IMR-90 (cell line): Measurements from ENCODE around the gene SIX2. TPM values are rescaled to one million over a fixed set of nuclear protein-coding genes. Genes with fewer than 3 reads are reported as not detected.

ENCODE experiments used
- ATAC-seq: fragments of 200-7000 bp; cut with Tn5 transposase; 2 replicates; pipeline ENCODE4 v1.9.1; 2020; ENCODE audit warnings: low read depth, mild to moderate bottlenecking, moderate library complexity
- BruUV-seq: library from RNA; stranded (reverse); fragments of 400-500 nt; replicated peaks from 2 replicates; lab custom pipeline; 2021; lab: Mats Ljungman, UMichigan
- CTCF ChIA-PET: fragments of 300-600 bp; formaldehyde crosslinking; extraction: SDS; loops from one replicate; lab custom pipeline; 2021; ENCODE audit warnings: antibody characterized with exemption; lab: Yijun Ruan, JAX
- POLR2A ChIA-PET: fragments of 300-600 bp; sonication (Branson Sonifier 250); formaldehyde crosslinking; loops from one replicate; lab custom pipeline; 2022; ENCODE audit warnings: antibody characterized with exemption; ENCODE audit not compliant: unreplicated experiment; lab: Charles Lee
- DNase-seq: peaks from one replicate; pipeline ENCODE4 v3.0.0; 2013
- H2AFZ ChIP-seq: replicated peaks from 2 replicates; pipeline ENCODE3; 2013; ENCODE audit warnings: low read length, mild to moderate bottlenecking; ENCODE audit not compliant: poor library complexity
- H2AK5ac ChIP-seq: 2 replicates; pipeline ENCODE4 v1.6.1; 2013; ENCODE audit warnings: low read depth, low read length, inconsistent platforms
- H2AK9ac ChIP-seq: replicated peaks from 2 replicates; pipeline ENCODE3; 2013; ENCODE audit warnings: mild to moderate bottlenecking, low read depth, low read length, moderate library complexity; ENCODE audit not compliant: poor library complexity
- H2BK120ac ChIP-seq: 2 replicates; pipeline ENCODE4 v1.6.1; 2013; ENCODE audit warnings: low read depth, low read length, inconsistent platforms
- H2BK15ac ChIP-seq: 3 replicates; pipeline ENCODE4 v1.6.1; 2013; ENCODE audit warnings: low read depth, low read length, inconsistent platforms
- H2BK20ac ChIP-seq: 2 replicates; pipeline ENCODE4 v1.6.1; 2013; ENCODE audit warnings: low read depth, mild to moderate bottlenecking, inconsistent platforms, low read length, moderate library complexity
- H2BK5ac ChIP-seq: 2 replicates; pipeline ENCODE4 v1.6.1; 2013; ENCODE audit warnings: mild to moderate bottlenecking, low read depth, low read length, inconsistent platforms; ENCODE audit not compliant: poor library complexity, severe bottlenecking
- H3K14ac ChIP-seq: replicated peaks from 2 replicates; pipeline ENCODE4 v1.6.1; 2013; ENCODE audit warnings: low read depth, low read length, inconsistent platforms
- H3K18ac ChIP-seq: 2 replicates; pipeline ENCODE4 v1.6.1; 2013; ENCODE audit warnings: low read depth, low read length, control low read depth
- H3K23ac ChIP-seq: 2 replicates; pipeline ENCODE4 v1.6.1; 2013; ENCODE audit warnings: low read depth, low read length, inconsistent platforms
- H3K27ac ChIP-seq: 2 replicates; pipeline ENCODE4 v1.5.1; 2013; ENCODE audit warnings: mild to moderate bottlenecking, control low read depth, low read length; ENCODE audit not compliant: insufficient read depth
- H3K27me3 ChIP-seq: 2 replicates; pipeline ENCODE4 v1.6.1; 2013; ENCODE audit warnings: low read length; ENCODE audit not compliant: control insufficient read depth, insufficient read depth
- H3K36me3 ChIP-seq: 2 replicates; pipeline ENCODE4 v1.6.1; 2013; ENCODE audit warnings: low read length, mixed read lengths; ENCODE audit not compliant: control insufficient read depth, insufficient read depth
- H3K4ac ChIP-seq: 2 replicates; pipeline ENCODE4 v1.6.1; 2013; ENCODE audit warnings: low read depth, low read length, inconsistent platforms
- H3K4me1 ChIP-seq: 2 replicates; pipeline ENCODE4 v1.6.1; 2013; ENCODE audit warnings: low read length, mixed read lengths; ENCODE audit not compliant: control insufficient read depth, insufficient read depth
- H3K4me2 ChIP-seq: 2 replicates; pipeline ENCODE4 v1.6.1; 2013; ENCODE audit warnings: low read depth, mild to moderate bottlenecking, control low read depth, low read length, moderate library complexity
- H3K4me3 ChIP-seq: 2 replicates; pipeline ENCODE4 v1.5.1; 2013; ENCODE audit warnings: low read depth, mild to moderate bottlenecking, control low read depth, low read length, moderate library complexity; ENCODE audit not compliant: insufficient read depth
- H3K56ac ChIP-seq: 2 replicates; pipeline ENCODE4 v1.6.1; 2013; ENCODE audit warnings: low read length, inconsistent platforms; ENCODE audit not compliant: insufficient read depth; ENCODE audit errors: extremely low read depth
- H3K79me1 ChIP-seq, 2 experiments: 2 replicates each; pipeline ENCODE4 v1.6.1; 2013; ENCODE audit warnings: low read length in 2 of 2, inconsistent platforms in 1 of 2, low read depth in 1 of 2
- H3K9ac ChIP-seq: 2 replicates; pipeline ENCODE4 v1.6.1; 2013; ENCODE audit warnings: low read depth, low read length, control low read depth
- H3K9me1 ChIP-seq: 2 replicates; pipeline ENCODE4 v1.6.1; 2013; ENCODE audit warnings: low read length, inconsistent platforms; ENCODE audit not compliant: insufficient read depth
- H3K9me3 ChIP-seq: 2 replicates; pipeline ENCODE4 v1.6.1; 2013; ENCODE audit warnings: low read length; ENCODE audit not compliant: control insufficient read depth, insufficient read depth
- H4K20me1 ChIP-seq: 2 replicates; pipeline ENCODE4 v1.6.1; 2013; ENCODE audit warnings: low read length, inconsistent platforms; ENCODE audit not compliant: insufficient read depth
- H4K5ac ChIP-seq: 2 replicates; pipeline ENCODE4 v1.6.1; 2013; ENCODE audit warnings: mild to moderate bottlenecking, low read depth, low read length, control low read depth
- H4K8ac ChIP-seq, 2 experiments: 2 replicates each; pipeline ENCODE4 v1.6.1; 2013; ENCODE audit warnings: low read depth in 2 of 2, low read length in 2 of 2, control low read depth in 1 of 2, inconsistent platforms in 1 of 2
- H4K91ac ChIP-seq: 2 replicates; pipeline ENCODE4 v1.6.1; 2013; ENCODE audit warnings: low read depth, low read length, inconsistent platforms; ENCODE audit not compliant: insufficient read depth
- BHLHE40 ChIP-seq: fragments of 150-350 bp; IDR thresholded peaks from 2 replicates; pipeline ENCODE4 v1.6.1; 2016; ENCODE audit warnings: mild to moderate bottlenecking, low read depth, low read length
- CEBPB ChIP-seq: IDR thresholded peaks from 2 replicates; pipeline ENCODE4 v1.6.1; 2012; ENCODE audit warnings: low read depth, low read length, improper control_type of control experiment
- CHD1 ChIP-seq: IDR thresholded peaks from 2 replicates; pipeline ENCODE4 v1.6.1; 2012; ENCODE audit warnings: low read depth, low read length, improper control_type of control experiment
- FOS ChIP-seq: fragments of 150-350 bp; IDR thresholded peaks from 2 replicates; pipeline ENCODE4 v1.6.1; 2016; ENCODE audit warnings: low read depth, low read length
- MAFK ChIP-seq: IDR thresholded peaks from 2 replicates; pipeline ENCODE4 v1.6.1; 2012; ENCODE audit warnings: low read depth, low read length, improper control_type of control experiment
- MAZ ChIP-seq: IDR thresholded peaks from 2 replicates; pipeline ENCODE4 v1.6.1; 2012; ENCODE audit warnings: low read depth, mild to moderate bottlenecking, low read length, improper control_type of control experiment, moderate library complexity, borderline replicate concordance
- MXI1 ChIP-seq: IDR thresholded peaks from 2 replicates; pipeline ENCODE4 v1.6.1; 2012; ENCODE audit warnings: low read depth, mild to moderate bottlenecking, low read length, moderate library complexity, borderline replicate concordance
- NFE2L2 ChIP-seq: fragments of 150-350 bp; IDR thresholded peaks from 2 replicates; pipeline ENCODE4 v1.6.1; 2016; ENCODE audit warnings: low read depth, mild to moderate bottlenecking, low read length
- POLR2A ChIP-seq: IDR thresholded peaks from 2 replicates; pipeline ENCODE4 v1.6.1; 2012; ENCODE audit warnings: mild to moderate bottlenecking, low read depth, low read length
- RAD21 ChIP-seq: IDR thresholded peaks from 2 replicates; pipeline ENCODE4 v1.6.1; 2012; ENCODE audit warnings: low read length, improper control_type of control experiment
- RCOR1 ChIP-seq: IDR thresholded peaks from 2 replicates; pipeline ENCODE4 v1.6.1; 2012; ENCODE audit warnings: mild to moderate bottlenecking, low read length, improper control_type of control experiment; ENCODE audit not compliant: insufficient replicate concordance
- RFX5 ChIP-seq: IDR thresholded peaks from 2 replicates; pipeline ENCODE4 v1.8.0; 2012; ENCODE audit warnings: low read depth, mild to moderate bottlenecking, low read length, moderate library complexity
- SMC3 ChIP-seq: fragments of 150-350 bp; IDR thresholded peaks from 2 replicates; pipeline ENCODE4 v1.6.1; 2016; ENCODE audit warnings: low read depth, mild to moderate bottlenecking, antibody characterized with exemption, low read length, moderate library complexity
- WGBS, 2 experiments: methylation state at CpG; one replicate each; pipeline versions ENCODE4 v1.1.5 to v1.1.7; 2013; ENCODE audit warnings: missing lambda C conversion rate in 2 of 2; ENCODE audit not compliant: insufficient read length in 1 of 2; ENCODE audit errors: extremely low coverage in 2 of 2; 5-methylcytosine and 5-hydroxymethylcytosine counted together
- dilution Hi-C: fragments of 300-500 bp; cut with HindIII; formaldehyde crosslinking; loops from one replicate; pipeline ENCODE4 v1.14.3; 2018; ENCODE audit warnings: low sequenced_read_pairs; ENCODE audit not compliant: unreplicated experiment
- in situ Hi-C: fragments of 300-500 bp; cut with MboI; formaldehyde crosslinking; loops from 3 replicates; pipeline ENCODE4 v1.14.3; 2019; ENCODE audit warnings: low sequenced_read_pairs, inconsistent platforms, mixed read lengths
- intact Hi-C: fragments of 100-400 bp; cut with micrococcal nuclease; formaldehyde crosslinking; loops from 2 replicates; pipeline ENCODE4 v1.10.0; 2022
- polyA plus RNA-seq, 3 experiments: library from polyadenylated mRNA; depleted of rRNA; stranded (reverse); fragments of >200 nt; gene quantifications; 2 replicates each; pipeline ENCODE4 v1.2.3, GENCODE V29; 2012; ENCODE audit warnings: low replicate concordance in 1 of 3
- total RNA-seq: library from RNA; depleted of rRNA; stranded (reverse); fragments of >200 nt; gene quantifications from 2 replicates; pipeline ENCODE4 v1.2.3, GENCODE V29; 2012
- TF ChIP-seq, protein P1 (sequence below): conservative IDR thresholded peaks from 2 replicates; pipeline ENCODE4 v1.5.1; 2012; ENCODE audit warnings: mild to moderate bottlenecking, low read depth, low read length, improper control_type of control experiment
- TF ChIP-seq, protein P2 (sequence below): fragments of 150-350 bp; IDR thresholded peaks from 2 replicates; pipeline ENCODE4 v1.6.1; 2016; ENCODE audit warnings: low read depth, mild to moderate bottlenecking, low read length, moderate library complexity, borderline replicate concordance
- TF ChIP-seq, protein P3 (sequence below): fragments of 150-350 bp; IDR thresholded peaks from 2 replicates; pipeline ENCODE4 v1.6.1; 2017; ENCODE audit warnings: mild to moderate bottlenecking, antibody characterized with exemption, low read length, low read depth

SIX2 gene
- total and polyA plus RNA-seq, 2 of the 4 experiments (the other 2 are of a cell fraction): not detected

DNA sequence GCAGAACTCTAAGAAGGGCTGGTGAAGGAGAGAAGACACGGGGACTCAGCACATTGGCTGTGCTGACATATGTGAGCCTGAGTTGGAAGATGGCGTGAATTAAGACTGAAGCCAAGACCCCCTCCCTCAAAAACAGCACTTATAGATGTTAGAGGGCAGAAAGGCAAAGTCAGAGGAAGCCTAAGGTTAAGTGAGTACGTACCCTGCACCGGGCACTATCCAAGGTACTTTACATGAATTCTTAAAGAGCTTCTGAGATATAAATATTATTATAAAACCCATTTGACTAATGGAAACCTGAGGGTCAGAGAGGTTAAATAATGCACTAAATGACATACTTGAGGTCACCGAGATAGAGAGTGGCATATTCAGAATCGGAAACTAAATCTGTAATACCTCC is 42.2 kb downstream of the SIX2 start:
- in situ Hi-C loops: loop anchor here (10.0 to 25.0 kb wide), 2 partner anchors 480 to 922 kb away; no protein-coding TSS in a partner anchor
- POLR2A ChIA-PET: no interaction called here

More for the DNA sequence above, 42.2 kb downstream of the SIX2 start:
- H3K23ac ChIP-seq: no peak overlapping the region
- H3K27me3 ChIP-seq: peaks cover 49% of the 10 kb centered on the region
- H4K5ac ChIP-seq: no peak overlapping the region
- H3K9me1 ChIP-seq: no peaks in the 10 kb centered on the region
- no peak overlapping the region for H3K4me3 ChIP-seq
- no peak overlapping the region for H3K4ac ChIP-seq
- no peak overlapping the region for H2BK120ac ChIP-seq
- H3K36me3 ChIP-seq: no peaks in the 10 kb centered on the region
- no peak overlapping the region for H3K27ac ChIP-seq
- H4K8ac ChIP-seq: no peak overlapping the region
- CTCF ChIA-PET: no interaction called here
- TF ChIP-seq, protein P1, sequence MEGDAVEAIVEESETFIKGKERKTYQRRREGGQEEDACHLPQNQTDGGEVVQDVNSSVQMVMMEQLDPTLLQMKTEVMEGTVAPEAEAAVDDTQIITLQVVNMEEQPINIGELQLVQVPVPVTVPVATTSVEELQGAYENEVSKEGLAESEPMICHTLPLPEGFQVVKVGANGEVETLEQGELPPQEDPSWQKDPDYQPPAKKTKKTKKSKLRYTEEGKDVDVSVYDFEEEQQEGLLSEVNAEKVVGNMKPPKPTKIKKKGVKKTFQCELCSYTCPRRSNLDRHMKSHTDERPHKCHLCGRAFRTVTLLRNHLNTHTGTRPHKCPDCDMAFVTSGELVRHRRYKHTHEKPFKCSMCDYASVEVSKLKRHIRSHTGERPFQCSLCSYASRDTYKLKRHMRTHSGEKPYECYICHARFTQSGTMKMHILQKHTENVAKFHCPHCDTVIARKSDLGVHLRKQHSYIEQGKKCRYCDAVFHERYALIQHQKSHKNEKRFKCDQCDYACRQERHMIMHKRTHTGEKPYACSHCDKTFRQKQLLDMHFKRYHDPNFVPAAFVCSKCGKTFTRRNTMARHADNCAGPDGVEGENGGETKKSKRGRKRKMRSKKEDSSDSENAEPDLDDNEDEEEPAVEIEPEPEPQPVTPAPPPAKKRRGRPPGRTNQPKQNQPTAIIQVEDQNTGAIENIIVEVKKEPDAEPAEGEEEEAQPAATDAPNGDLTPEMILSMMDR: no peak
- TF ChIP-seq FOS (no peak), RCOR1 (no peak), POLR2A (no peak), CHD1 (no peak), MXI1 (no peak), SMC3 (no peak), NFE2L2 (no peak), BHLHE40 (no peak), CEBPB (no peak), RAD21 (no peak), RFX5 (no peak), MAZ (no peak), MAFK (no peak)
- TF ChIP-seq, protein P2, sequence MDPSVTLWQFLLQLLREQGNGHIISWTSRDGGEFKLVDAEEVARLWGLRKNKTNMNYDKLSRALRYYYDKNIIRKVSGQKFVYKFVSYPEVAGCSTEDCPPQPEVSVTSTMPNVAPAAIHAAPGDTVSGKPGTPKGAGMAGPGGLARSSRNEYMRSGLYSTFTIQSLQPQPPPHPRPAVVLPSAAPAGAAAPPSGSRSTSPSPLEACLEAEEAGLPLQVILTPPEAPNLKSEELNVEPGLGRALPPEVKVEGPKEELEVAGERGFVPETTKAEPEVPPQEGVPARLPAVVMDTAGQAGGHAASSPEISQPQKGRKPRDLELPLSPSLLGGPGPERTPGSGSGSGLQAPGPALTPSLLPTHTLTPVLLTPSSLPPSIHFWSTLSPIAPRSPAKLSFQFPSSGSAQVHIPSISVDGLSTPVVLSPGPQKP: no peak
- TF ChIP-seq, protein P3, sequence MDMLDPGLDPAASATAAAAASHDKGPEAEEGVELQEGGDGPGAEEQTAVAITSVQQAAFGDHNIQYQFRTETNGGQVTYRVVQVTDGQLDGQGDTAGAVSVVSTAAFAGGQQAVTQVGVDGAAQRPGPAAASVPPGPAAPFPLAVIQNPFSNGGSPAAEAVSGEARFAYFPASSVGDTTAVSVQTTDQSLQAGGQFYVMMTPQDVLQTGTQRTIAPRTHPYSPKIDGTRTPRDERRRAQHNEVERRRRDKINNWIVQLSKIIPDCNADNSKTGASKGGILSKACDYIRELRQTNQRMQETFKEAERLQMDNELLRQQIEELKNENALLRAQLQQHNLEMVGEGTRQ: no peak
- H2BK20ac ChIP-seq: no peak overlapping the region
- H3K4me1 ChIP-seq: no peaks in the 10 kb centered on the region
- ATAC-seq: no peak
- no peaks in the 10 kb centered on the region for H4K20me1 ChIP-seq
- no peak overlapping the region for H3K4me2 ChIP-seq
- H2BK5ac ChIP-seq: no peak overlapping the region
- H3K14ac ChIP-seq: no peak overlapping the region
- no peak overlapping the region for H2BK15ac ChIP-seq
- no TSS peak for BruUV-seq
- no peak overlapping the region for H3K9ac ChIP-seq
- no peaks in the 10 kb centered on the region for H3K9me3 ChIP-seq
- WGBS, 2 experiments: no CpG with 5 or more reads among the region's 6 CpGs
- H3K18ac ChIP-seq: no peak overlapping the region
- H2AK9ac ChIP-seq: no peak overlapping the region
- H2AFZ ChIP-seq: no peak overlapping the region
- no peak for DNase-seq
- intact Hi-C loops (no loop called here), dilution Hi-C loops (no loop called here)
- H2AK5ac ChIP-seq: no peak overlapping the region
- no peak overlapping the region for H3K56ac ChIP-seq
- H4K91ac ChIP-seq: no peak overlapping the region
- H3K79me1 ChIP-seq: no peaks in the 10 kb centered on the region
